HEK293 (cell line): ENCODE data around the gene TDRD5.

ENCODE experiments used
- CTCF ChIP-seq: fragments of 450-650 bp; formaldehyde crosslinking; IDR thresholded peaks from 2 replicates; pipeline ENCODE4 v1.5.1; 2016; ENCODE audit warnings: missing biosample characterization, missing genetic modification characterization
- HOXA7 ChIP-seq: sonication (generic); formaldehyde crosslinking; IDR thresholded peaks from 2 replicates; pipeline ENCODE4 v1.8.1; 2022; ENCODE audit warnings: missing genetic modification reagents, borderline replicate concordance
- INSM2 ChIP-seq: fragments of 450-650 bp; formaldehyde crosslinking; IDR thresholded peaks from 2 replicates; pipeline ENCODE4 v1.5.1; 2016; ENCODE audit warnings: missing biosample characterization, missing genetic modification characterization
- KLF8 ChIP-seq: fragments of 450-650 bp; formaldehyde crosslinking; IDR thresholded peaks from 2 replicates; pipeline ENCODE4 v1.5.1; 2016; ENCODE audit warnings: missing biosample characterization, missing genetic modification characterization
- MEIS1 ChIP-seq: sonication (generic); formaldehyde crosslinking; IDR thresholded peaks from 2 replicates; pipeline ENCODE4 v1.8.1; 2022; ENCODE audit warnings: missing genetic modification reagents, mild to moderate bottlenecking, borderline replicate concordance
- TCF7L2 ChIP-seq: IDR thresholded peaks from 2 replicates; pipeline ENCODE4 v1.6.1; 2011; ENCODE audit warnings: low read depth, mild to moderate bottlenecking, inconsistent platforms, low read length, moderate library complexity, borderline replicate concordance
- ZBTB21 ChIP-seq: fragments of 450-650 bp; formaldehyde crosslinking; IDR thresholded peaks from 2 replicates; pipeline ENCODE4 v1.5.1; 2017; ENCODE audit warnings: missing biosample characterization, missing genetic modification characterization
- ZNF114 ChIP-seq: fragments of 450-650 bp; formaldehyde crosslinking; IDR thresholded peaks from 2 replicates; pipeline ENCODE4 v1.5.0; 2017; ENCODE audit warnings: missing biosample characterization, missing genetic modification characterization
- ZNF292 ChIP-seq: fragments of 450-650 bp; formaldehyde crosslinking; IDR thresholded peaks from 2 replicates; pipeline ENCODE4 v1.5.1; 2016; ENCODE audit warnings: low read depth, missing biosample characterization, missing genetic modification characterization, borderline replicate concordance
- ZNF792 ChIP-seq: fragments of 450-650 bp; formaldehyde crosslinking; IDR thresholded peaks from 2 replicates; pipeline ENCODE4 v1.5.1; 2016; ENCODE audit warnings: missing biosample characterization, missing genetic modification characterization

GRCh38 chr1:179719272-179719671, 127.6 kb downstream of the TDRD5 start:
- no peak for TF ChIP-seq ZBTB21 (tag by site-specific recombination)
- TF ChIP-seq TCF7L2 = no peak
- TF ChIP-seq HOXA7 (CRISPR knock-in tag) = no peak
- TF ChIP-seq INSM2 = no peak
- no peak for TF ChIP-seq MEIS1 (CRISPR knock-in tag)
- TF ChIP-seq ZNF792 (tag by site-specific recombination) = no peak
- no peak for TF ChIP-seq CTCF
- TF ChIP-seq KLF8 (tag by site-specific recombination) = no peak
- no peak for TF ChIP-seq ZNF114
- no peak for TF ChIP-seq ZNF292
